Measurements from ENCODE around the gene SPAAR. TPM values are rescaled to one million over a fixed set of nuclear protein-coding genes. Genes with fewer than 3 reads are reported as not detected.

The SPAAR gene
- total and polyA plus RNA-seq, 9 of the 15 experiments (the other 6 are each of a cell fraction or from before 2014, with no cell fraction given) = not detected

- TF ChIP-seq ARID4B (CRISPR knock-in tag; IDR thresholded peaks at IDR 0.05) = no peak
- TF ChIP-seq SP1 (CRISPR knock-in tag; IDR thresholded peaks at IDR 0.05) = no peak
- no peak for TF ChIP-seq ZNF274 (IDR thresholded peaks at IDR 0.05; ENCODE audit: borderline replicate concordance, low read depth, low read length)
- H3K27me3 ChIP-seq (ENCODE audit: control insufficient read depth in 2 of 2, insufficient read depth in 2 of 2, low read length in 2 of 2) = no peaks in the 10 kb centered on the region
- FAIRE-seq (no peak), DNase-seq (ENCODE audit: extremely low read depth in 1 of 4, low spot score in 3 of 4) (no peak), ATAC-seq (no peak)
- intact Hi-C loops (cut with micrococcal nuclease) = no loop called here
- no peak overlapping the region for H3K4me3 ChIP-seq
- no peak overlapping the region for H3K27ac ChIP-seq (ENCODE audit: extremely low read depth, low read depth, low read length)
- H4K20me1 ChIP-seq (replicated peaks; ENCODE audit: control insufficient read depth, insufficient read depth, low read length) = no peaks in the 10 kb centered on the region
- WGBS (ENCODE audit: insufficient coverage, low coverage, missing lambda C conversion rate) = 81% methylated on average over 3 of the region's 3 CpGs
- H3K4me2 ChIP-seq (ENCODE audit: insufficient read depth, low read length) = no peak overlapping the region
- in situ Hi-C loops (cut with MboI) = no loop called here
- no peak overlapping the region for H3K9ac ChIP-seq (ENCODE audit: insufficient read depth in 1 of 2, low read depth in 2 of 2, low read length in 2 of 2)
- no TSS peak for BruUV-seq (replicated peaks)
- H3K79me2 ChIP-seq (ENCODE audit: control insufficient read depth, insufficient read depth, low read length) = no peaks in the 10 kb centered on the region
- CTCF ChIA-PET (ENCODE audit: low intra/inter-chr PET ratio) = no interaction called here
- no peak overlapping the region for H2AFZ ChIP-seq (ENCODE audit: low read depth, low read length)
- no peaks in the 10 kb centered on the region for H3K36me3 ChIP-seq (ENCODE audit: control insufficient read depth, insufficient read depth, low read length)
- POLR2A ChIA-PET = interaction anchor here (0.7 kb wide), 1 partner anchor 22 kb away, joined by 3 read pairs; no protein-coding TSS in a partner anchor
- no peaks in the 10 kb centered on the region; a peak in 1 of 5 replicates for H3K4me1 ChIP-seq (replicated peaks in 1 of 2; ENCODE audit: control insufficient read depth in 2 of 2, insufficient read depth in 2 of 2, low read length in 2 of 2)
- H3K9me3 ChIP-seq (replicated peaks; ENCODE audit: control insufficient read depth, insufficient read depth, low read depth, low read length) = no peaks in the 10 kb centered on the region
- no peaks in the 10 kb centered on the region for H3K9me1 ChIP-seq (ENCODE audit: control insufficient read depth, insufficient read depth, low read length)
These were observed 23.4 kb downstream of the SPAAR start for GRCh38 chr9:35932735-35933134.

Measured in K562 (cell line).